ENCODE data around the gene MYCL.

MYCL gene

DNA sequence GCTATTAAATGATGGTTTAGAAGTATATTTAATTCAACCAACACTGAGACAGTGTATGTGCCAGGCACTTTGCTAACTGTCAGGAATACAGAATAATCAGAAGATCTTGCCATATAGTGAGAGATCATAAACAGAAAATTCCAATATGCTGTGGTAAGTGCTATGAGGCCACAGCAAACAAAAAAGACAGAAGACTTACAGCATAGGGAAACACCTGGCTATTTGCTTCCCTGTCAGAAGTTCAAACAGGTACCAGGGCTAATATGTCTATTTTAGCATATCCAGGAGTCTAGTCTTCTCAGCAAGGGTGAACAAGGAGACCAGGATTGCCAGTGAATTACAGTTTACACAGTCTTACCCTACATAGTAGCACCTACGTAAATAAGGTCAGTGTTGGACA lies 48.8 kb downstream of the MYCL start:
- DNase-seq (ENCODE audit: low read depth in 2 of 2): no peak

DNA sequence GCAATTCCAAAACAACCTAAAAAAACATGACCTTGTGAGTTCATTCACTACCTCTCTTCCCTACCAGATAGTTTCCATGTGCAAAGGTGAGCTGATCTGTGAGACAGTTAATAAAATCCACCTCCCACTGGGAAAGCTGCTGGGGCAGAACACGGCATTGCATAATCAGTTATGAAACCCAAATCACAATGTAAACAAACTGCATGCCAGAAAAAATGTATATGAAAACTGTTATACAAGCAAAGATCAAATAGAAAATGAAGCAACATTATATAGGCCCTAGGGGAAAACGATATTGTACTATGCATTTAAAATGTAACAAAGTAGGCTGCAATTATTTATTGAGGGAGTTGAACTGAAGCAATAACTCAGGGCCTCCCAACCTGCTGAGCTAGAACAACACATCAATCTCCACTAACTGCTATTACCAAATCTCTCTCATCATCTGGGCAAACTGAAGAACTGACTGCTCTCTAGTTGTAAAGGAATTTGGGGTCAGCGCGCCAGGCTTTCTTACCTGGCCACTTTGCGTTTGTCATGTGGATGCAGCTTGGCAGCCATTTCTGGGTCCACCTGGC lies 49.4 kb downstream of the MYCL start:
- DNase-seq (ENCODE audit: low read depth in 2 of 2): no peak

DNA sequence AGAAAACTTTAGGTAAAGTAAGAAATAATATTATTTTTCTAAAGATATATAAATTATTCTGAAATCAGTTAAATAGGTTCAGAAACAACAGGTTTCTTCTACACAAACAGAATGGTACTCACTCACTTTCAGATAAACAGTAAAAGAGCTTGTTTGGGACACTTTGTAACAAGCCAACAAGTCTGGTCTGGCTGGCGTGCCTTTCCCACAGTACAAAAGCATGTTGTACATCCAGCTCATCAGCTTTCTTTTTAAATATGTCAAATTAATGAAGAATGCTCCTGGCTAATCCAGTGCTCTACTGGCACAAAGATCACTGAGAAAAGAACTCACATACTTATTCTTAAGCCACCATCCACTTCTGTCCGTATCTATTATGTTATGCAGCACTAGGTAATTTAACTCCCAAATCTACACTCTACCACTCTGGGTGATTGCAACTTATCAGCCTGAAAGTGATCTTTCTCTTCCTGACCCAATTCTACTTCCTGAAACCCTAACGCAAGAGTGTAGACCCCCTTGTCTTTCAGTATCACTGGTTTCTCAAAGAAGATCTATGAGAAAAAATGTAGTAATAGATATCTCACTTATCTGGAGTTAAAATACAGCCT lies 51.0 kb downstream of the MYCL start:
- DNase-seq (ENCODE audit: low read depth in 2 of 2): no peak

DNA sequence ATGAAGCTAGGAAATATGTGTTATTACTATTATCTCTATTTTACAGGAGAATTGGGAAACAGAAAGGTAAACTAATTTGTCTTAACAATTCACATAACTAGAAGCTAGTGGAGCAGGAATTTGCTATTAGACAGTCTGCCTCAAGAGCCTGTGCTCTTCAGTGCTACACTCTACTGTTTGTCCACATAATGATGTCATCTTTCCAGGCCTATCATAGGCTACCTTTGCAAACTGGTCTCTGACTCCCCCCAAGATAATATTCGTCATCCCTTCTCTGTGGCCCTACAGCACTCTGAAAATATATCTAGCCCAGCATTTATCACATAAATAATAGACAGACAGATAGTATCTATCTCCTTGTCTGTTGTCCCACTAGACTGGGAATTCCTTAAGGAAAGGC lies 52.5 kb downstream of the MYCL start:
- DNase-seq (ENCODE audit: low read depth in 2 of 2): no peak

DNA sequence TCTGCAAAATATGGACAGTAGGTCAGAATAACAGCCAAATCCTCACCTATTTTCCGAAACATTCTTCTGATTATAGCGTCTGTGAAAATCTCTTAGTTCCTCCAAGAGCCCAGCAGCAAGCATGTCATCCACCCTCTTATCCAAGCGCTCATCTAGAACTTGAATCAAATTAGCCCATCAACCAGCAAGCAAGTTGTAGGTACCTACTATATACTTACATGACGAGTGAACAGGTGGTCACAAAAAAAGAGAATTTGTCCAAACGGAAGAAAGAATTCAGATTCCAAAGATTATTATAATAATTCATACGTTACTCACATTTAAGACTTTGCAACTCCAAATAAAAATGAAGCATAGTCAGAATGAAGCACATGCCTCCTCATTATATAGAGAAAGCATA lies 53.8 kb downstream of the MYCL start:
- no peak for DNase-seq (ENCODE audit: low read depth in 2 of 2)

DNA sequence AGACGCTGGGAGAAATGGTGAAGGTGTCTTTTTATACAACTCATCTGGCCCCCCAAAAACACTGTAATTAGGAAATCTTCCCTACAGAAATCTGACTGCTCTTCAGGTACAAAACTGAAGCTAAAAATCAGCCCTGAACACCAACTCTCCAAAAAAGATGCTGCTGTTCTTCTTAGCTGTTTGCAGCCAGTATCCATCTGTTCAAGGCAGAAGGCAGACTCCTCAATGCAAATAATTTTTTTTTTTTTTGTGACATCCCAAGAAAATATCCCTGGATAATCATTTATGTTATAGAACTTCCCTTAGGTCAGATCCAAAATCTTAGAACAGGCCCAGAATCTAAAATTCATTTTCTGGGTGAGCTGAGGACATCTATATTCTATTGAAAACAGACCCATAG lies 54.9 kb downstream of the MYCL start:
- no peak for DNase-seq (ENCODE audit: low read depth in 2 of 2)

DNA sequence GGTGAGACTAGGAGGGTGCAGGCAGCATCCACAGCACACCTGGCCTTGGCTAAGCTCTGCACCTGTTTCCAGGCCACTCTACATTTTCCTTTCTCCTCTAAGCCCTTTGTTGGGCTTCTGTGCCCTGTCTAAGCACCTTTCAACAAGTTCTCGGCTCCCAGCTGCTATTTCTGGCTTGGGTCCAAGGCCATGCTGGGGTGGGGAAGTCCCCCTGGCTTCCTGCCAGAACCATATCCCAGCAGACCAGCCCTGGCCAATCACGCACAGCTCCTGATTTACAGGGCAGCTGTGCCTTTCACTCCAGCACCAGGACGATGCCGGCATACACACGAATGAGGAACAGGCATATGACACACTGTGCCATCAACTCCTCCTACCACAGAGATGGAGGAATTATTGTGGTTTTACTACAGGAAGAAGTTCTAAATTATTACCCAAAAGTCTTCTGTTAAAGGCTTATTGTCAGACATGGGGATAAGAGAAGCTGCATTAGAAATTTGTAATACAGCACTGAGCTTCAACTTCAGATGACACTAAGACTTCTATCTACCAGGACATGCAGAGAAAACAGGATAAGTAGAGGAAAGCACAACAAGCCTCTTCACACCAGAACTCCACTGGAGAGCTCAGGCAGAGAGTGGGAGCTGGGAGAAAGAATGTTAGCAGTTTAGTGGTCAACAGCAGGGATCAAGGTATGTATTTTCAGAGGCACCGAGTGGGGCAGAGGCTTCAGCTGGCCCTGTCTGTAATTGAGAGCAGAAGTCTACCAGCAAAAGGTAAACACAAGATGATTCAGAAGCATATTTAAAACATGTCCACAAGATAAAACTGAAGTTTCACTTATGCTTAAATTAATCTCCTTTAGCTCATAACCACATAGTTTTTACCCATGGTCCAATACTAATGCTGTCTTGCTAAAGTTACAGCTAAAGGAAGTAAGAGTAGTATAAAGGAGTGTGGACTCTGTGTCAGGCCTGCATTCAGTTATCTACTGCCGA lies 55.8 kb downstream of the MYCL start:
- peak; percentile 60 to 61 for DNase-seq (ENCODE audit: low read depth in 2 of 2)
